Fibroblast of skin of left quadriceps (primary cell): ENCODE results near the gene RIF1.
A peak's percentile ranks its signal among the peaks of the same experiment; 100 is the strongest.

Experiments used
- DNase-seq, 2 experiments: peaks; one replicate each; pipeline ENCODE4 v3.0.0-alpha.2; 2013; ENCODE audit warnings: low read depth in 2 of 2

Gene RIF1

GRCh38 chr2:151422917-151423439 lies 13.3 kb downstream of the RIF1 start:
- DNase-seq: no peak

- DNase-seq: no peak
Observed at GRCh38 chr2:151423760-151424159, 14.1 kb downstream of the RIF1 start.

DNA sequence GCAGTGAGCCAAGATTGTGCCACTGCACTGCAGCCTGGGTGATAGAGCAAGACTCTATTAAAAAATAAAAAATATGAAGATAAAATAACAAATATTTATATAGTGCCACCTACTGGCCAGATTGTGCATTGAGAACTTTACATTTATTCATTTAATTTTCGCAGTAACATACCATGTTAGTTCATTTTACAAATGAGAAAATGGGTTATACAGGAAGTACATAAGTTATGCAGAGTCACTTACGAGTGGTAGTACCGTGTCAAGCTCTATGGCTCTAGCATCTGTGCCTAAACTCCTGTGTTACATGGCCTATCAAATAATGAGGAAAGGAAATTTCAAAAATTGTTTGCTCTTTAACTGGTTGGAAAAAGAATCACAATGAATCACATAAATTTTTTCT lies 27.9 kb downstream of the RIF1 start:
- peak in 1 of 2 experiments; percentile 25 for DNase-seq

DNA sequence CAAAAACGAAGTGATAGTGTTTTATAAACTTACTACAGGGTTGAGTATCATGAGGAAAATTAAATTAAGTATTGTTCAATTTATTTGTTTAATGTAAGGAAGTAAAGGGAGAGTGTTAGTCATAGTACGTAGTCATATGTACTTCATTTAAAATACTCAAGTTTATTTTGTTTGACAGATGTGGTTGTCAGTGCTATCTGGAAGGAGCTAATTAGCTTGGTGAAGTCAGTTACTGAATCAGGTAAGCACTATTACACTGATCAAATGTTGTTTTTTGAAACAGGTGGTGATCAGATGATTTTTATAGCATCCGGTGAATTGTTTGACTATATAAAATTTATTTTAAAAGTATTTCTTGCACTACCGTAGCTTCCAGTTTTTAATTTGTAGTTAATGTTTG lies 28.8 kb downstream of the RIF1 start:
- no peak for DNase-seq

DNA sequence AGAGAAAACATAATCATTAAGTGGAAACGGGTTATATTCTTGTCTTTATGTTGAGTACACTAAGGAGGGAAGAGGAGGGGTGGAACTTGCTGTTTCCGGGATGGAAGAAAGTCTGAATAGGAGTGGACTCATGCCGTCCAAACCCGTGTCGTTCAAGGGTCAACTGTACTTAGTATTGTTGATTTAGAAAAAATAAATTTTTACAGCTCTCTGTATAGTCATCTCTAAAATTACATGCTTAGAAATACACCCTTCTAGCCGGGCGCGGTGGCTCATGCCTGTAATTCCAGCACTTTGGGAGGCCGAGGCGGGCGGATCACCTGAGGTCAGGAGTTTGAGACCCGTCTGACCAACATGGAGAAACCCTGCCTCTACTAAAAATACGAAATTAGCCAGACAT lies 29.4 kb downstream of the RIF1 start:
- no peak for DNase-seq

DNA sequence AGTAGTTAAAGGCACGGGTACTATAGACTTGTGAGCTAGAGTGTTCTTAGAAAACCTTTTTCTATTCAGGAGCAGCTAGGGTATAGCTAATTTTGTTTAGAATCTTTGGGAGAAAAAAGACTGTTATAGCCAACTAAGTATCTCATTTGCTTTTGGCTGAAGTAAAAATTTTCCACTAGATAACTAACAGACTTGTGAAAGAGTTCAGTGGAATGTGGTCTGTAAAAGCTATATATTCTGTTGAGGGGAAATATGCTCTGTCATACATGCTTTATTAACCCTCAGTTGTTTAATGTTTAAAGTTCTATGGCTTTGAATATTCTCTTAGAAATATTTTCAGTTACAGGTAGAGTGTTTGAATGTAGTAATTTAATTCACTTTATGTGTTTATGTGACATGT lies 49.7 kb downstream of the RIF1 start:
- no peak for DNase-seq

DNA sequence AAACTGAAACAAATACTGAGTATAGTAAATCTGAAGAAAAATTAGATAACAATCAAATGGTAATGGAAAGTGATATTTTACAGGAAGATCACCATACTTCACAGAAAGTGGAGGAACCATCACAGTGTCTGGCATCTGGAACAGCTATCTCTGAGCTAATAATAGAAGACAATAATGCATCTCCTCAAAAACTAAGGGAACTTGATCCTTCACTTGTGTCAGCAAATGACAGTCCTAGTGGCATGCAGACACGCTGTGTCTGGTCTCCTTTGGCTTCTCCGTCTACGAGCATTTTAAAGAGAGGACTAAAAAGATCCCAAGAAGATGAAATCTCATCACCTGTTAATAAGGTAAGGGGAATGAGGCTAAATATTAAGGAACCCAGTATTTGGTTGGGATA lies 56.1 kb downstream of the RIF1 start:
- no peak for DNase-seq

- DNase-seq: no peak
Observed at GRCh38 chr2:151470556-151470955, 60.9 kb downstream of the RIF1 start.

DNA sequence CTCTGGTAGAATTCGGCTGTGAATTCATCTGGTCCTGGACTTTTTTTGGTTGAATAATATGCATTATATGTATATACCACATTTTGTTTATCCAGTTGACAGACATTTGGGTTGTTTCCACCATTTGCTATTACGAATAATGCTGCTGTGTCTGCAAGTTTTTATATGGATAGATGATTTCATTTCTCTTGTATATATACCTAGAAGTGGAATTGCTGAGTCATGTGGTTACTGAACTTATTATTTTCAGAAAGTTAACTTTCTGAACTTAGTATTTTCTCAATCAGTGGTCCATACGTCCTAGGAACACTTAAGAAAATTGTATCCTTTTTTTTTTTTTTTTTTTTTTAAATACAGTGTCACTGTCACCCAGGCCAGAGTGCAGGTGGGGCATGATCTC lies 63.3 kb downstream of the RIF1 start:
- no peak for DNase-seq

DNA sequence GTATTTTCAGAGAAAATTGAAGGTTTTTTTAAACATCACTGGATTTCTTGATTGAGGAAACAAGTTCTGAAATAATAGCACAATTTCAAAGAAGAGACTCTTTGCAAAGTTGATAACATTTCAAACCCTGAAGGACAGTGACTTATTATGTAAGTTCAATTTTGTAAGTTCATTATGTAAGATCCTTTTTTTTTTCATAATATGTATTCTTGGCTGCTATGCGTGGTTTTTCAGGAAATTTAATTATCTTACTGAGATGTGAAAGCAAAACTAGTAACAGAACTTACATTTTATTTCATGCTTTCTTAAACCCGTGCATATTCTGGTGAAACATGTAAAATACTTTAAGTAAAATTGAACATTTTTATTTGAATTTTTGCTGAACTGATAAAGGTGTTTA lies 65.4 kb downstream of the RIF1 start:
- no peak for DNase-seq

DNA sequence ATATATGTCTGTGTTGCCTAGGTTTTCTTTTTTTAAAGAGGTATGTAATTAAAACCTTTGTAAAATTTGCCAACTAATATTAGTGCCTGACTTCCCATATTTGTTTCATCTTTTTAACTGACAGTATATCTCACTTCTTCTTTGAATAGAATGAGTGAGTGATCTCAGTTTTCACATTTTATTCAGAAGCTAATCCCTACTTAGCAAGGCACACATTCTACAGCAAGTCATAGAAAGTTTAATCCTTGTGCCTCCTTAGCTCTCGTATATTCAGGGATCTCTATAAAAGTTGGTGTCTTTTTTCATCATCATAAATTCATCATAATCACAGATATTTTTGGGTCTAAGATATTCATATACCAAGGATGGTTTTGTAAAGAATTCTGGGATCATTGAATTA lies 66.6 kb downstream of the RIF1 start:
- no peak for DNase-seq

- DNase-seq: no peak
Observed at GRCh38 chr2:151478011-151478410, 68.3 kb downstream of the RIF1 start.

GRCh38 chr2:151481744-151482143 lies 72.0 kb downstream of the RIF1 start:
- no peak for DNase-seq

DNA sequence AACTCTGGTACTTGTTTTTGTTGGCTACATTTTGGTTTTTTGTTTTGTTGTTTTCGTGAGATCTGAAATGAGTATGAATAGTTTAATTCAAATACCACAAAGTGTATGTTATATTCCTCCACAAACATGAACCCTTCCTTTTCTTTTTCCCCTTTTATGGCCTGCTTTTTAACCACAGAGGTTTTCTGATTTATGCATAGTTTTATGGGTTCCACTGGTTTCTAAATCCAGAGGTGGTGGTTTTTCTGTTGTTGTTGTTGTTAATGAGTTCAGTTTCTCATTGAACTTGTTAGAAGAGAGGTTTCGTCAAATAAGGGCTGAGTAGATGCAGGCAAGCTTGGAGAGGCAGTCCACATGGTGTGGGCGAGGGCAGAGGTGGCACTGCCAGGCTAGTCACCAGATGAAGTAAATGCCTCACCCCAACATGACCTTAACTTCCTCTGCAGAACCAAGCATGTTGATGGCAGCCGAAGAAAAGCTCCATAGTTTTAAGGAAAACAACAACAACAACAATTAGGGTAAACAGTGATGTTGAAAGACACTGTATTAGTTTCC lies 72.5 kb downstream of the RIF1 start:
- no peak for DNase-seq

- DNase-seq: no peak
Observed at GRCh38 chr2:151483546-151483945, 73.8 kb downstream of the RIF1 start.

DNA sequence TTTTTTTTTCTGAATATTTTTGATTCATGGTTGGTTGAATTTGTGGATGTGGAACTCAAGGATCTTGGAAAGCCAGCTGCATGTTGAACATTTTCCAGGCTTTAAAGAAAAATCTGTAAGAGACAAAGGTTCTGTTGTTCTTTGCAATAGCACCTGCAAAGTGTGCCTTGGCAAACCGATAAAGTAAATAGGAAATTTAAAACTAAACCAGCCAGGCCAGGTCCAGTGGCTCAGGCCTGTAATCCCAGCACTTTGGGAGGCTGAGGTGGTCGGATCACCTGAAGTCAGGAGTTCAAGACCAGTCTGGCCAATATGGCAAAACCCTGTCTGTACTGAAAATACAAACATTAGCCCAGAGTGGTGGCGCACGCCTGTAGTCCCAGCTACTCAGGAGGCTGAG lies 74.4 kb downstream of the RIF1 start:
- DNase-seq: no peak

DNA sequence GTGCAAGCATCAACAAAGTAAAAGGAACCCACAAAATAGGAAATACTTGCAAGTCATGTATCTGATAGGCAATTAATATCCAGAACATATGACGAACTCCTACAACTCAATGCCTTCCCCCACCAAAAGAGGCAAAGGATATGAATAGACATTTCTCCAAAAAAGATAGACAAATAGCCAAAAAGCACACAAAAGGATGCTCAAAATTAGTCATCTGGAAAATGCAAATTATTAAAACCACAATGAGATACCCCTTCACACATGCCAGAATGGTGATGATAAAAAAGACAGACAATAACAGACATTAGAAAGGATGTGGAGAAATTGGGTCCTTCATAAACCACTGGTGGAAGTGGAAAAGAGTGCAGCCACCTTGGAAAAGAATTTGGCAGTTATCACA lies 76.4 kb downstream of the RIF1 start:
- DNase-seq: no peak

GRCh38 chr2:151490276-151490675 lies 80.6 kb downstream of the RIF1 start:
- DNase-seq: no peak

- DNase-seq: no peak
Observed at GRCh38 chr2:151491496-151491895, 81.8 kb downstream of the RIF1 start.

DNA sequence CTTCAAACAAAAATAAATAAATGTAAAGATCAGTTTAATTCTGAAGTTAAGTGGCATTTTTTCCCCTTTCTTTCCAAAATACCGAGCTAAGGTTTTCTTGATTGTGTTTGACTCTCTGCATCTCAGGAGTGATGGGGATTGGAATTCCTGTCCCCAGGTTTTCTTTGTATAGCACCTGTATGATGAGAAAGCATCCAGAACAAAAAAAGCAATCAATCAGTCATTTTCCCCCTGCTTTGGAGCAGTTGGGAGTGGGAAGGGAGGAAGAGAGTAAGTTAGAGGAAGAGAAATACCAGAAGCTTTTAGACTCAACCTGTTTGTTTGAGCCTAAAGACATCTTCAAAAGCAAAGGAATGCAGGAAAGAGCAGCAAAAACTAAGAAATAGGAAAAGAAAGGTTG lies 88.5 kb downstream of the RIF1 start:
- no peak for DNase-seq

GRCh38 chr2:151506170-151506569 lies 96.5 kb downstream of the RIF1 start:
- DNase-seq: no peak

GRCh38 chr2:151508519-151508918 lies 98.8 kb downstream of the RIF1 start:
- no peak for DNase-seq

DNA sequence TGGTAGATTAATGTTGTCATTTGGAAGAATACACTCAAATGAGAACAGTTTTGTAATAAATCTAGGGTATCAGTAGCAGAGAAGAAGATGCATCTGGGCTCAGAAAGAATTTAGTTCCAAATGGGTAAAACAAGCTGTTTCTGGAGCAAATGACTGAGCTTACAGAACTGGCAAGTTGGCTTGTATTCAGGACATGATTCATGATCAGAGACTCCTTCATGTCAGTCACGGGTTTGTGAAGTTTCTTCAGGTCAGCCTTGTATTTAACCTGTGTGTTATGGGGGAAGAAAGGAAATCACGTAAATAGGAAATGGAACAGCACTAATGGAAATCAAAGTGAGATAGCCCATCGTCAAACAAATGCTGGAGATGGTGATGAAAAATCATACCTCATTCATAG lies 109.1 kb downstream of the RIF1 start:
- DNase-seq: no peak

GRCh38 chr2:151520976-151521375 lies 111.3 kb downstream of the RIF1 start:
- DNase-seq: no peak
